HG03354 (cell line): Measurements from ENCODE around the gene NFKBIL1.
"Not testable (repeated sequence)": the region's sequence is repeated elsewhere in the genome, so short reads cannot be mapped to it uniquely, and the experiment has no call there.

Experiments used
- ATAC-seq: cut with Tn5 transposase; IDR thresholded peaks from one replicate; pipeline ENCODE4 v1.9.1; 2021; ENCODE audit warnings: mild to moderate bottlenecking; ENCODE audit not compliant: unreplicated experiment, poor library complexity, severe bottlenecking

NFKBIL1 gene

GRCh38 chr6:31546958-31547726 lies at the start of gene NFKBIL1:
Gene NFKBIL1 (plus strand): TSS chr6:31547608. CDS start chr6:31547695, 87 bp downstream.
- ATAC-seq: peak; percentile 71

GRCh38 chr6:31498748-31499147 lies 48.7 kb upstream of the NFKBIL1 start:
- no peak for ATAC-seq

- ATAC-seq: not testable (repeated sequence)
These were observed 47.8 kb upstream of the NFKBIL1 start for GRCh38 chr6:31499648-31500047.

- no peak for ATAC-seq
These were observed 44.8 kb upstream of the NFKBIL1 start for GRCh38 chr6:31502586-31502985.

GRCh38 chr6:31509036-31509435 lies 38.4 kb upstream of the NFKBIL1 start:
- ATAC-seq: not testable (repeated sequence)

- no peak for ATAC-seq
These were observed 37.4 kb upstream of the NFKBIL1 start for GRCh38 chr6:31510007-31510406.

- ATAC-seq: no peak
These were observed 33.8 kb upstream of the NFKBIL1 start for GRCh38 chr6:31513456-31514165.

- no peak for ATAC-seq
These were observed 25.6 kb upstream of the NFKBIL1 start for GRCh38 chr6:31521835-31522234.

GRCh38 chr6:31525553-31525931 lies 21.9 kb upstream of the NFKBIL1 start:
- ATAC-seq: no peak

GRCh38 chr6:31525932-31526591 lies 21.3 kb upstream of the NFKBIL1 start:
- ATAC-seq: no peak

- ATAC-seq: no peak
These were observed 19.1 kb upstream of the NFKBIL1 start for GRCh38 chr6:31528307-31528777.

- ATAC-seq: no peak
These were observed 18.5 kb upstream of the NFKBIL1 start, which contains the start of gene MCCD1 for GRCh38 chr6:31528821-31529328. Gene MCCD1 (plus strand): TSS chr6:31528962. CDS start chr6:31529015, 53 bp downstream.

GRCh38 chr6:31529329-31530150 lies 17.9 kb upstream of the NFKBIL1 start:
- no peak for ATAC-seq

GRCh38 chr6:31530659-31531058 lies 16.7 kb upstream of the NFKBIL1 start:
- no peak for ATAC-seq

- ATAC-seq: no peak
These were observed 16.2 kb upstream of the NFKBIL1 start for GRCh38 chr6:31531162-31531561.

GRCh38 chr6:31531771-31532643 lies 15.4 kb upstream of the NFKBIL1 start:
- ATAC-seq: no peak

- ATAC-seq: no peak
These were observed 14.6 kb upstream of the NFKBIL1 start for GRCh38 chr6:31532644-31533454.

GRCh38 chr6:31533455-31533841 lies 14.0 kb upstream of the NFKBIL1 start:
- no peak for ATAC-seq
